ENCODE data around the gene KBTBD12. TPM values are rescaled to one million over a fixed set of nuclear protein-coding genes. Genes with fewer than 3 reads are reported as not detected.

Gene KBTBD12
- under 0.01 TPM in 1 of 2 replicates, not detected in the other for total RNA-seq

GRCh38 chr3:127915115-127915936 lies at the start of gene KBTBD12:
Gene KBTBD12 (plus strand): TSS chr3:127915232. CDS start chr3:127923062, 7,830 bp downstream.

Small RNAs within 50 kb of the gene (small RNA-seq; reads per million reads assigned to genes)
- not detected for gene RNA5SP139

Other genes starting within 250 kb of the KBTBD12 start
- gene ABTB1, start 242.3 kb upstream of the KBTBD12 start, total RNA-seq: 7.4 and 9.9 TPM in 2 replicates
- 21.6 and 24.0 TPM in 2 replicates for gene MGLL, start 92.7 kb upstream of the KBTBD12 start, total RNA-seq
- 394 and 407 TPM in 2 replicates for gene SEC61A1, start 137.2 kb downstream of the KBTBD12 start, total RNA-seq
- 31.7 and 35.0 TPM in 2 replicates for gene RUVBL1, start 208.6 kb downstream of the KBTBD12 start, total RNA-seq
- 4.5 and 6.0 TPM in 2 replicates for gene EEFSEC, start 238.2 kb downstream of the KBTBD12 start, total RNA-seq